GM19397 (cell line): ENCODE measurements around the gene CFAP54.
"Not testable (repeated sequence)": the region's sequence is repeated elsewhere in the genome, so short reads cannot be mapped to it uniquely, and the experiment has no call there.

Experiments used
- ATAC-seq: cut with Tn5 transposase; IDR thresholded peaks from one replicate; pipeline ENCODE4 v1.9.1; 2021; ENCODE audit warnings: mild to moderate bottlenecking, moderate library complexity; ENCODE audit not compliant: unreplicated experiment

Gene CFAP54

DNA sequence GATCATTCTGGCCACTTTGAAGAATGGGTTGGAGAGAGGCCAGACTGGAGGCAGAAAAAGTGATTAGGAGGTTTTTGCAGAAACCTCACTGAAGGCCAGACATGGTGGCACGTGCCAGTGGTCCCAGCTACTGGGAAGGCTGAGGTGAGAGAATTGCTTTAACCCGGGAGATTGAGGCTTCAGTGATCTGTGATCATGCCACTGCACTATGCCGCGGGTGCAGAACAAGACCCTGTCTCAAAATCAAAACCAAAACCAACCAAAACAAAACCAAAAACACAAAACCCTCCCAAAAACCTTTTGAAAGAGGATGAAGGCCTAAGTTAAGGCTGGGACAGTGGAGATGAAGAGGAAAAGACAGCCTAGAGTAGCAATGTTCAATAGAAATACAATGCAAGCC is 15.2 kb upstream of the CFAP54 start:
- no peak for ATAC-seq

GRCh38 chr12:96478011-96478410 is 11.4 kb upstream of the CFAP54 start:
- no peak for ATAC-seq

DNA sequence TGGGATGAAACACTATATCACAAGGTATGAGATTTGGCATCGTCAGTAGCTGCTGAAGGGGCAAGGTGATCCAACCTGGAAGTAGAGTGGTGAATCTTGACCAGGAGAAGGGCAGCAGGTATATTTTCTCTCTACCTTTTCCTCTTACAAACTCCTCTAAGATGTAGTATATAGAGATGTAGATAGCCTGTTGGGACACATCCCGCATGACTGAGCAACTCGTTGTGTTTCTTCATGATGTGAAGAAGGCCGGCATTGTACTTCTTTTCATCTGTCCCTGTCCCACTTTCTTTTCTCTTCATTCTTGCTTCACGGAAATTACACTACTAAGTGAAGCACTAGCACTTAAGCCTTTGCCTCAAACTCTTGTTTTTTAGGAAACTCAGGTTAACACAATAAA is 7.3 kb upstream of the CFAP54 start:
- no peak for ATAC-seq

GRCh38 chr12:96483116-96483515 is 6.3 kb upstream of the CFAP54 start:
- no peak for ATAC-seq

DNA sequence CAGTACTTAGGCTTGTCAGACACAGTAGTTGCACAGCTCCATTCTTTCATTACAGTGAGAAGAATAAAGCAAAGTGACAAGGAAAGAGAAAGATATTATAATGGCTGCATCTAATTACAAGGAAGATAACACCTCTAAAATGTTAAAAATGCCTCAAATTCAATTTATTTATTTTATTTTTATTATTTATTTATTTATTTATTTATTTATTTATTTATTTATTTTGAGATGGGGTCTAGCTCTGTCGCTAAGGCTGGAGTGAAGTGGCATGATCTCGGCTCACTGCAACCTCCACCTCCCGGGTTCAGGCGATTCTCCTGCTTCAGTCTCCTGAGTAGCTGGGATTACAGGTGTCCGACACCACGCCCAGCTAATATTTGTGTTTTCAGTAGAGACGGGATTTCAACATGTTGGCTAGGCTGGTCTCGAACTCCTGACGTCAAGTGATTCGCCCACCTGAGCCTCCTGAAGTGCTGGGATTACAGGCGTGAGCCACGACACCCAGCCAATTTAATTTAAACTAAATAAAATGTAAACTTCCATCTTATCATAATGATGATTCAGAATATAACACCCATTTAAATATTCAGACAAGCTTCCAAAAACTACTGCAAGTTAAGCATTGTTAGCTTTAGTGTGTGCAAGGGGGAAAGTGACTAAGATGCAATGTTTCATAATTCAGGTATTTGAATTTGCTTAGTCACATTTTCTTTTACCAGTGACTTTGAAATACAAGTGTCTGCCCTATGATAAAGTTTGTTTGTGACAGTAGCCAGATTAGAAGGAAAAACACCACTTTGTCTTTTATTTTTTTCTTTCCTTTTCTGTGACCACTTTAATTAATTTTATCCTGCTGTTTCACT is 2.4 kb upstream of the CFAP54 start:
- ATAC-seq: no peak

DNA sequence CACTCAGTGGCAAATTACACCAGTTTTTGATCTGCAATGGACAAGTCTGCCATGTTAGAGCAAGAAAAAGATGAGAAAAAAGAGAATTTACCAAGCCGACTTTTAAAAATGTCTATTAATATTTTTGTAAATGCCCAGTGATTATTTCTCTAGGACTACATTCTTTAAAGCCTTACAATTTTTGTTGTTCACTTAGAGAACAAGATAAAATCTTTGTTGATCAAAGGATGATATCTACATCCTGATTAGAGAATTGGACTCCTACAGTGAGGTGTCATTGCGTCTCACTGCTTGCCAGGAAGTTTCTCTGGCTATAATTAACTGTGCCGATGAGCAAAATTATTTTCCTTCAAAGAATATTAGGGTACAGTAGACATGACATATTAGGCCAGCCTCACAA is 1.7 kb upstream of the CFAP54 start:
- ATAC-seq: no peak

DNA sequence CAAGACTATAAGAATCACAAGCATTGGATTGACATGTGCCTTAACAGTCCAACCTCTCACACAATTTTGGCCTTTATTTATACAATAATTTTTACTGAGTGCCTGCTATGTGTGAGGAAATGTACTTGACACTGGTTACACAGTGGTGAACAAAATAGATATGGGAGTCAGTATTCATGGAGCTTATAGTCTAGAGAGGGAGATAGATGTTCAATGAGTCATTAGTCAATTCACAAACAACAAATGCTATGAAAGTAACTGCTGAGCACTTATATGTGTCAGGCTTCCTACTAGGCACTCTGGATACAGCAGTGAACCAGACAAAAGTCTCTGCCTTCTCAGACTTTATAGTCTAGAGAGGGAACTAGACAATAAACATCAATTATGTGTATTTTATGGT is 3.7 kb downstream of the CFAP54 start:
- ATAC-seq: no peak

- ATAC-seq: not testable (repeated sequence)
These were observed 4.8 kb downstream of the CFAP54 start for GRCh38 chr12:96494154-96494553.

DNA sequence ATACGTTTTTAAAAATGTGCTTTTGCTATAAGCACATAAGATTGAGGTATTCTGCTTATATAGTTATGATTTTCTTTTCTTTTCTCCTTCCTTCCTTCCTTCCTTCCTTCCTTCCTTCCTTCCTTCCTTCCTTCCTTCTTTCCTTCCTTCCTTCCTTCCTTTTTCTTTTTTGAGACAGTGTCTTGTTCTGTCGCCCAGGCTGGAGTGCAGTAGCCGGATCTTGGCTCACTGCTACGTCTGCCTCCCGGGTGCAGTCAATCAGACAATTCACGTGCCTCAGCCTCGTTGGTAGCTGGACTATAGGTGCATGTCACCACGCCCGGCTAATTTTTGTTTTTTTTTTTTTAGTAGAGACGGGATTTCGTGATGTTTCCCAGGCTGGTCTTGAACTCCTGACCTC is 5.8 kb downstream of the CFAP54 start:
- ATAC-seq: no peak

- no peak for ATAC-seq
These were observed 6.6 kb downstream of the CFAP54 start for GRCh38 chr12:96495841-96496545.

DNA sequence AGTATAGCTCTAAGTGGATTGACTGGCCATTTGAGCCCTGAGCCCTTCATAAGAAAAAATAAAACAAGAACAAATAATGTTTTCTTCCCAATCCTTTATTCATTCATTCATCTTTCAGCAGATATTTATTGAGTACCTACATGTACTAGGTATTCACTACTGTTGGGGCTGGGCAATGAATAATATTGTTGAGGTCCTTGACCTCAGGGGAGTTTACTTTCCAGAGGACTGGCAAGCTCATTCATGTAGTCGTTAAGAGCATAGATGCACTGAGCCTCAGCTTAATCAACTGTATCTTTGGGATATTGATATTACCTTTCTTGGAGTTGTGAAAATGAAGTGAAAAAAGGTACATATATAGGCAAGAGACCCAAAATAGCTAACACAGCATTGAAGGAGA is 7.6 kb downstream of the CFAP54 start:
- no peak for ATAC-seq

- ATAC-seq: no peak
These were observed 8.5 kb downstream of the CFAP54 start for GRCh38 chr12:96497855-96498254.

DNA sequence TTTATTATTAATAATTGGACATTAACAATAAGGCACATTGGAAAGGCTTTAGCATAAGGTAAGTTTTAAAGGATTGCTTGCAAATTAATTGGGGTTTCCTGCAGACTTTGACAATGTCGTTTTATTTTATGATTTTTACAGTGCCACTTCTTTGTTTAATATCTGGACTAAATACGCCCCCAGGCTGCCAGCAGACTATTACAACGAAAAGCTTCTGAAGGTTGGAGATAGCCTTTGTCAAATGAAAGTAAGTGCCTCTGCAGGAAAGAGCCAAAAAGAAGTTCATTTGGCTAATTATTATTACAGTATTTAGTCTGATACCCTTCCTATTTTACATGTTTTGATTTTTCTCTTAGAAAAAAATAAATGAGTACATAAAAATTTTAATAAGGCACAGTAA is 11.3 kb downstream of the CFAP54 start:
- no peak for ATAC-seq

GRCh38 chr12:96501133-96501761 is 11.9 kb downstream of the CFAP54 start:
- peak; percentile 81 for ATAC-seq

DNA sequence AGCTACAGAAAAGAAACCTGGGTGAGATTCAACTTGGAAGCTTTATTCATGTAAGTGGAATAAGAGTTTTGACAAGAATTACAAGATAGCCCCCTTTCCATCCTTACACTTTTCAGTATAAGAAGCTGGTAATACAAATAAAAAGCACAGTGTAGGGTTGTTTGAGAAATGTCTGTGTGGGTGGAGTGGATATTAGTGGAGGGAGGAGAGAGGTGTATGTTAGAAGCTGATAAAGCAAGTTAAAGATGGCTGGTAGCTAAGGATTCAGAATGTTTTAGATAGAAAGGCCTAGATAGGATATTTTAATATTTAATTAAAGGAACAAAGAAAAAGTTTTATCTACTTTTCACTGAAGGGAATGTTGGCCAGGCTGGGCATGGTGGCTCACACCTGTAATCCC is 12.5 kb downstream of the CFAP54 start:
- ATAC-seq: no peak

DNA sequence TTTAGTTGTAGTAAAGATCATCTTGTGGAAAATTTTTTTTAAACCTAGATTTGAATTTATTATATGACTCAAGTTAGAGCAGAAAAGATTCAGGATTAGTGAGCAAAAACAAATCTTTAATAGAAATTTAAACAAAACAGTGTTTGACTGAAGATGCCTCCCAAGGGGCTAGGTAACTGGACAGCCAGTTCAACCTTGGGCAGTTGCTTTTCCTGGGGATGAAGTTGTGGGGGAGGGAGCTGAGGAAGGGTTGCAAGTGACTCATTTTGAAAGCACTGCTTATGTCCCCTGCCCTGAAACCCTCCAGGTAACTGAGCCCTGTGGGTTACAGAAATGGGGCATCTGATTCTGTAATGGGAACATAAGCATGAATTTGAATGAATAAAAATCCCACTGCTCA is 13.1 kb downstream of the CFAP54 start:
- ATAC-seq: peak; percentile 52

- no peak for ATAC-seq
These were observed 13.7 kb downstream of the CFAP54 start for GRCh38 chr12:96502949-96503532.

DNA sequence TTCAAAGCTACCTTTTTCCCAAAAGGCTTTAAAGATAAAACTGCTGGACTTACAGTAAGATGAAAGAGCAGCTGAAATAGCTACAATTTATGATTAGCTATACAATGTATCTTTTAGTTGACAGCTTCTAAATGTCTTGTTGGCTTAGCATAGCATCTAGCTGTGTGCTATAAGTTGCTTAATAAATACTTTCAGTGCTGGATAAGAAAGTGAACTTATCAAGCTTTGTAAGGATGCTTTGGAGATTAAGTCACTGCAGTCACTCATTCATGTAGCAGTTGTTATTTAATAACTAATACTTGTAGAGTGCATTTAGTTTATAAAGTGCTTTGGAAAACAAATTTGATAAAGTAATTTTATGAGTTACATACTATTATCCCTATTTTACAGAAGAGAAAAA is 14.6 kb downstream of the CFAP54 start:
- ATAC-seq: no peak

DNA sequence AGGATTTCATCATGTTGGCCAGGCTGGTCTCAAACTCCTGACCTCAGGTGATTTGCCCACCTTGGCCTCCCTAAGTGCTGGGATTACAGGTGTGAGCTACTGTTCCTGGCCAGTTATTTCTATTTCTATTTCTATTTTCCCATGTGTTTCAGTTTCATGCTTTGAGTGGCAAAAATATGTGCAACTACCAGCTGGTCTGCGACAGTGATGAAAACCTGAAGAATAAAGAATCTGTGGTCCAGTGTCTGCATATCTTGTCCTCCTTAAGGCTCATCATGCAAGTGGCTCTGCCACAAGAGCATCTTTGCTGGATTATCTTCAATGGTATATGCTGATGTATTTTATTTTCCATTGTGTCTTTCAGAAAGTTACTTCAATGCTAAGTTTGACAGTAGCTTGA is 17.4 kb downstream of the CFAP54 start:
- no peak for ATAC-seq

DNA sequence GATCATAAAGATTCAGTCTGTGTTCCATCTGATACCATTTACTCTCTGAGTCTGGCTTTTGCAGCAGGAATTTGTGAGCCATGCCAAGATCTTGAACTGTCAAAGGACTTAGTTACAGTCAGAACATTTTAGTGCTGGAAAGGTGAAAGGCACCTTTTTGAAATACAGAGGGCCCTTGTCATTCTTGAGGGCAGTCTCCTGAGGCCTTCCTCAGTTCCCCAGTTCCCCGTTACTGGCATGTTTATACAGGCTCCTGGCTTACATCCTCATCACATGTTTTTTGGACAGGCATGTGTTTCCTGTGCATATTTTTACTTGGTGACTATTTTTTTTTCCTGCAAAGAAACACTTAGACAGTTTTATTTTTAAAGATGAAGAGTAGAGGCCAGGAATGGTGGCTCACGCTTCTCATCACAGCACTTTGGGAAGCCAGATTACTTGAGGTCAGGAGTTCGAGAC is 21.0 kb downstream of the CFAP54 start:
- no peak for ATAC-seq

DNA sequence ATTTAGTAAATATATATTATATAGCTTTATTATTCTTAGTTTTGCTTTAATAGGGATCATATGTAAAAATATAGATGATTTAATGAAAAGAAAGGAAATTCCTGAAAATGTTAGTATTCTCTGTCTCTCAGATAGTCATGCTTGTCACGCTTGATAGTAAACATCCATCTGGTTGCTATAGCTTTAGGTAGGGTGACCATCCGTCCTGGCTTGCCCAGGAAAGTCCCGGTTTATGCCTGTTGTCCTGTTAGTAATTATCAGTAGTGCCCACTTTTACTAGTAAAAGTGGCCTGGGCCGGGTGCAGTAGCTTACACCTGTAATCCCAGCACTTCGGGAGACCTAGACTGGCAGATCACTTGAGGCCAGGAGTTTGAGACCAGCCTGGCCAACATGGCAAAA is 23.8 kb downstream of the CFAP54 start:
- ATAC-seq: no peak
